ENCODE measurements around the gene NSMCE3. TPM values are rescaled to one million over a fixed set of nuclear protein-coding genes. Genes with fewer than 3 reads are reported as not detected.

Gene NSMCE3
- total RNA-seq, 1 experiment from 2014 or later = 8.0 TPM

DNA sequence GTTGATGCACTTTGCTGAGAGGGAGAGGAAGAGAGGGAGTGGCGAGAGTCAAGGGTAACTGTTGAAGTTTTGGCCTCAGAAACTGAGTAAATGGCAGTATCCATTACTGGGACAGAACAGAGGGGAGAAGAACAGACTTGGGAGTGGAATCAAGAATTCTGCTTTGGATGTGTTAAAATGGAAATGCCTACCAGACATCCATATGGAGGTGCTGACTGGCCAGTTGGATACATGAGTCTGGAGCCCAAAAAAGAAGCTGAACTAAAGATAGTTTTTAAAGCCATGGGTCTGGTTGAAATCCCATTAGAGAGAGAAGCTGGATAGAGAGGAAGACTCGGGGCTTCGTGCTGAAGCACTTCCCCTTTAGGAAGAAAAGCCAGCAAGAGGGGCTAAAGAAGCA is 35.9 kb upstream of the NSMCE3 start:
- DNase-seq = no peak
- no peak overlapping the region for H3K9ac ChIP-seq (ENCODE audit: low read length)
- H3K36me3 ChIP-seq (ENCODE audit: low read depth, low read length) = no peaks in the 10 kb centered on the region
- H3K27me3 ChIP-seq (ENCODE audit: low read length) = peaks cover 81% of the 10 kb centered on the region
- 0 out of 2 replicates have a peak, but pooled peaks cover 3% of the 10 kb centered on the region for H3K9me2 ChIP-seq (replicated peaks; ENCODE audit: low read length)
- H3K79me2 ChIP-seq (ENCODE audit: low read length) = no peaks in the 10 kb centered on the region
- no peaks in the 10 kb centered on the region for H3K9me3 ChIP-seq (ENCODE audit: low read length)
- no peak overlapping the region for H2AFZ ChIP-seq (ENCODE audit: low read length)
- no peak overlapping the region for H3K27ac ChIP-seq (ENCODE audit: low read length)
- H3K4me1 ChIP-seq (ENCODE audit: insufficient read depth, low read length) = no peaks in the 10 kb centered on the region
- ChIA-PET POLR2A (ENCODE audit: unreplicated experiment) (no interaction called here), CTCF (no interaction called here)
- H3K4me2 ChIP-seq (ENCODE audit: low read length) = no peak overlapping the region
- no peaks in the 10 kb centered on the region for H4K20me1 ChIP-seq (ENCODE audit: low read length)
- intact Hi-C loops (cut with micrococcal nuclease) = no loop called here
- no peaks in the 10 kb centered on the region for H3F3A ChIP-seq (ENCODE audit: low read length, unreplicated experiment)
- no peak for ATAC-seq
- no TSS peak for BruUV-seq (replicated peaks)
- TF ChIP-seq, protein P1, sequence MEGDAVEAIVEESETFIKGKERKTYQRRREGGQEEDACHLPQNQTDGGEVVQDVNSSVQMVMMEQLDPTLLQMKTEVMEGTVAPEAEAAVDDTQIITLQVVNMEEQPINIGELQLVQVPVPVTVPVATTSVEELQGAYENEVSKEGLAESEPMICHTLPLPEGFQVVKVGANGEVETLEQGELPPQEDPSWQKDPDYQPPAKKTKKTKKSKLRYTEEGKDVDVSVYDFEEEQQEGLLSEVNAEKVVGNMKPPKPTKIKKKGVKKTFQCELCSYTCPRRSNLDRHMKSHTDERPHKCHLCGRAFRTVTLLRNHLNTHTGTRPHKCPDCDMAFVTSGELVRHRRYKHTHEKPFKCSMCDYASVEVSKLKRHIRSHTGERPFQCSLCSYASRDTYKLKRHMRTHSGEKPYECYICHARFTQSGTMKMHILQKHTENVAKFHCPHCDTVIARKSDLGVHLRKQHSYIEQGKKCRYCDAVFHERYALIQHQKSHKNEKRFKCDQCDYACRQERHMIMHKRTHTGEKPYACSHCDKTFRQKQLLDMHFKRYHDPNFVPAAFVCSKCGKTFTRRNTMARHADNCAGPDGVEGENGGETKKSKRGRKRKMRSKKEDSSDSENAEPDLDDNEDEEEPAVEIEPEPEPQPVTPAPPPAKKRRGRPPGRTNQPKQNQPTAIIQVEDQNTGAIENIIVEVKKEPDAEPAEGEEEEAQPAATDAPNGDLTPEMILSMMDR (conservative IDR thresholded peaks at IDR 0.05; ENCODE audit: low read depth, low read length) = no peak
- TF ChIP-seq EZH2phosphoT487 (IDR thresholded peaks at IDR 0.05; ENCODE audit: borderline replicate concordance, low read length) (no peak), EZH2 (IDR thresholded peaks at IDR 0.05; ENCODE audit: low read length, unreplicated experiment) (no peak)
- no peak overlapping the region for H3K4me3 ChIP-seq (ENCODE audit: low read length)

DNA sequence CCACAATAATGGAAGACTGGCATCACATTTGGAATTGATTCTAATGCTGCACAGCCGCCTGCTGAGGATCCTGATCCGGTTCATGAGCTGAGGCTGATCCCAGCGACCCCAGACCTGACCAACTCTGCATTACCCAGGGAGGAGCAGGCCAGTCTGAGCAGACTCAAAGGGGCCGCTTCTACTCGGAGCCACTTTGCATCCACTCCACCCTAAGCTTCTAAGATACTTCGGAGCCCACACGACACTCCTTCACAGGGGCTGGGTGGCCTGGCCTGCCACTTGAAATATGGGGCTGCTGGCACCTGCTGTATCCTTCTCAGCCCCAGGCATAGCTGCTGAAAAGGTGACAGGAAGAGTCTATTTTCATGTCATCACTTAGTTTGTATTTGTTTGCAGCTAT is 33.2 kb upstream of the NSMCE3 start:
- H3K27me3 ChIP-seq (ENCODE audit: low read length) = peaks cover 71% of the 10 kb centered on the region
- no peak overlapping the region for H2AFZ ChIP-seq (ENCODE audit: low read length)
- no peak for TF ChIP-seq EZH2phosphoT487 (IDR thresholded peaks at IDR 0.05; ENCODE audit: borderline replicate concordance, low read length)
- TF ChIP-seq EZH2 (IDR thresholded peaks at IDR 0.05; ENCODE audit: low read length, unreplicated experiment) = no peak
- ChIA-PET POLR2A (ENCODE audit: unreplicated experiment) (no interaction called here), CTCF (no interaction called here)
- no peaks in the 10 kb centered on the region for H3K9me3 ChIP-seq (ENCODE audit: low read length)
- intact Hi-C loops (cut with micrococcal nuclease) = no loop called here
- no peak overlapping the region for H3K9ac ChIP-seq (ENCODE audit: low read length)
- BruUV-seq (replicated peaks) = no TSS peak
- H3K27ac ChIP-seq (ENCODE audit: low read length) = no peak overlapping the region
- ATAC-seq (no peak), DNase-seq (no peak)
- no peak overlapping the region for H3K4me2 ChIP-seq (ENCODE audit: low read length)
- no peaks in the 10 kb centered on the region for H3K4me1 ChIP-seq (ENCODE audit: insufficient read depth, low read length)
- no peaks in the 10 kb centered on the region for H4K20me1 ChIP-seq (ENCODE audit: low read length)
- H3K36me3 ChIP-seq (ENCODE audit: low read depth, low read length) = no peaks in the 10 kb centered on the region
- no peak overlapping the region for H3K4me3 ChIP-seq (ENCODE audit: low read length)
- no peaks in the 10 kb centered on the region for H3F3A ChIP-seq (ENCODE audit: low read length, unreplicated experiment)
- H3K9me2 ChIP-seq (replicated peaks; ENCODE audit: low read length) = 0 out of 2 replicates have a peak, but pooled peaks cover 3% of the 10 kb centered on the region
- H3K79me2 ChIP-seq (ENCODE audit: low read length) = no peaks in the 10 kb centered on the region

DNA sequence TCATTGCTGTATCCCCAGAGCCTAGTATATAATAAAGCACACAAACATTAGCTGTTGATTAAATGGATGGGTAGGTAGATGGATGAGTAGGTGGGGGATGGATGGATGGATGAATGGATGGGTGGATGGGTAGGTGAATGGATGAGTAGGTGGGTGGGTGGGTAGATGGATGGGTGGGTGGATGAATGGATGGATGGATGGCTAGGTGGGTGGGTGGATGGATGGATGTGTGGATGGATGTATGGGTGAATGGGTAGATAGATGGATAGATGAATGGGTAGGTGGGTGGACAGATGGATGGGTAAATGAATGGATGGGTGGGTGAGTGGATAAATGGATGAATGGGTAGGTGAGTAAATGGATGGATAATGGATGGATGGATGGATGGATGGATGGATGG is 30.2 kb upstream of the NSMCE3 start:
- Histone ChIP-seq H2AFZ (ENCODE audit: low read length) (no peak overlapping the region), H3K9me3 (ENCODE audit: low read length) (no peaks in the 10 kb centered on the region), H3K4me1 (ENCODE audit: insufficient read depth, low read length) (no peaks in the 10 kb centered on the region), H3K27ac (ENCODE audit: low read length) (no peak overlapping the region), H3K27me3 (ENCODE audit: low read length) (peaks cover 57% of the 10 kb centered on the region), H3K9me2 (replicated peaks; ENCODE audit: low read length) (no peaks in the 10 kb centered on the region), H3K9ac (ENCODE audit: low read length) (no peak overlapping the region), H3K36me3 (ENCODE audit: low read depth, low read length) (no peaks in the 10 kb centered on the region), H3F3A (ENCODE audit: low read length, unreplicated experiment) (no peaks in the 10 kb centered on the region), H3K4me3 (ENCODE audit: low read length) (no peak overlapping the region), H3K79me2 (ENCODE audit: low read length) (no peaks in the 10 kb centered on the region), H4K20me1 (ENCODE audit: low read length) (no peaks in the 10 kb centered on the region), H3K4me2 (ENCODE audit: low read length) (no peak overlapping the region)
- CTCF ChIA-PET = no interaction called here
- DNase-seq = no peak
- no peak for TF ChIP-seq EZH2 (IDR thresholded peaks at IDR 0.05; ENCODE audit: low read length, unreplicated experiment)
- TF ChIP-seq EZH2phosphoT487 (IDR thresholded peaks at IDR 0.05; ENCODE audit: borderline replicate concordance, low read length) = no peak
- TF ChIP-seq, protein P1 (conservative IDR thresholded peaks at IDR 0.05; ENCODE audit: low read depth, low read length) = no peak
- POLR2A ChIA-PET (ENCODE audit: unreplicated experiment) = no interaction called here
- BruUV-seq (replicated peaks) = no TSS peak
- no peak for ATAC-seq
- intact Hi-C loops (cut with micrococcal nuclease) = no loop called here
